A549 (cell line): Measurements from ENCODE around the gene AMFR. TPM values are rescaled to one million over a fixed set of nuclear protein-coding genes. Genes with fewer than 3 reads are reported as not detected.

Experiments
- ATAC-seq, 2 experiments: fragments of 200-7000 bp in 1 of 2; fragments of >200 bp in 1 of 2; cut with Nextera tagmentation in 1 of 2; cut with Tn5 transposase in 1 of 2; 3 replicates each; pipeline versions ENCODE4 v1.8.0 to v1.9.1; 2018 to 2020; ENCODE audit warnings: mild to moderate bottlenecking in 1 of 2, moderate library complexity in 1 of 2
- CTCF ChIA-PET: fragments of 300-600 bp; sonication (Branson Sonifier 250); formaldehyde crosslinking; extraction: SDS; loops from one replicate; lab custom pipeline; 2021; ENCODE audit warnings: antibody characterized with exemption, inconsistent platforms; lab: Yijun Ruan, JAX
- POLR2A ChIA-PET: fragments of 350-600 bp; formaldehyde crosslinking; extraction: SDS; loops from one replicate; lab custom pipeline; 2021; ENCODE audit warnings: antibody characterized with exemption, inconsistent platforms; lab: Yijun Ruan, JAX
- DNase-seq, 2 experiments: peaks; one replicate each; pipeline versions ENCODE4 v3.0.0 to v3.0.0-alpha.2; 2011 to 2016; ENCODE audit warnings: low read depth in 1 of 2, low spot score in 1 of 2
- FAIRE-seq: peaks from 2 replicates; lab custom pipeline; 2011; peaks lifted over from hg19 to GRCh38; lab: Jason Lieb, UNC
- H3K27ac ChIP-seq, 2 experiments: fragments of >200 bp; sonication (Bioruptor Twin); formaldehyde crosslinking; 3 replicates each; pipeline ENCODE4 v1.5.1; 2016 to 2017
- H3K4me1 ChIP-seq: fragments of >200 bp; sonication (Bioruptor Twin); formaldehyde crosslinking; 3 replicates; pipeline ENCODE4 v1.6.1; 2016
- H3K4me2 ChIP-seq: fragments of >200 bp; sonication (Bioruptor Twin); formaldehyde crosslinking; 3 replicates; pipeline ENCODE4 v1.6.1; 2016
- H3K4me3 ChIP-seq: fragments of >200 bp; sonication (Bioruptor Twin); formaldehyde crosslinking; 3 replicates; pipeline ENCODE4 v1.5.1; 2016
- H3K9me3 ChIP-seq: fragments of >200 bp; sonication (Bioruptor Twin); formaldehyde crosslinking; 3 replicates; pipeline ENCODE4 v1.6.1; 2016
- CBX8 ChIP-seq: fragments of 200-600 bp; sonication (generic); IDR thresholded peaks from 2 replicates; pipeline ENCODE4 v1.6.1; 2016
- CEBPB ChIP-seq, 2 experiments: fragments of >200 bp in 1 of 2; sonication (Bioruptor Twin) in 1 of 2; formaldehyde crosslinking in 1 of 2; IDR thresholded peaks; 2 replicates each; pipeline ENCODE4 v1.6.1; 2012 to 2016
- EP300 ChIP-seq, 2 experiments: fragments of >200 bp; sonication (Bioruptor Twin); formaldehyde crosslinking; IDR thresholded peaks; 2 replicates in 1 of 2; 3 replicates in 1 of 2; pipeline ENCODE4 v1.6.1; 2016 to 2017
- FOSB ChIP-seq: fragments of 250-450 bp; sonication (Bioruptor Pico); IDR thresholded peaks from 2 replicates; pipeline ENCODE4 v1.5.0; 2020; ENCODE audit warnings: mild to moderate bottlenecking, moderate library complexity
- FOSL2 ChIP-seq, 2 experiments: fragments of 450-650 bp in 1 of 2; fragments of >200 bp in 1 of 2; sonication (Bioruptor Twin) in 1 of 2; formaldehyde crosslinking; IDR thresholded peaks; 2 replicates each; pipeline versions ENCODE4 v1.5.0 to v1.6.1; 2016 to 2020; ENCODE audit warnings: mild to moderate bottlenecking in 1 of 2, moderate library complexity in 1 of 2
- GATA3 ChIP-seq: IDR thresholded peaks from 2 replicates; pipeline ENCODE4 v1.6.1; 2012; ENCODE audit warnings: borderline replicate concordance
- HES2 ChIP-seq: fragments of >200 bp; sonication (Bioruptor Twin); formaldehyde crosslinking; IDR thresholded peaks from 2 replicates; pipeline ENCODE4 v1.6.1; 2016
- HMGXB4 ChIP-seq: fragments of 250-450 bp; sonication (Bioruptor Pico); IDR thresholded peaks from 2 replicates; pipeline ENCODE4 v1.5.0; 2021; ENCODE audit warnings: mild to moderate bottlenecking, moderate library complexity, borderline replicate concordance
- HOXA7 ChIP-seq: fragments of 250-450 bp; sonication (Bioruptor Pico); IDR thresholded peaks from 2 replicates; pipeline ENCODE4 v1.5.0; 2020; ENCODE audit warnings: mild to moderate bottlenecking, moderate library complexity
- HOXB5 ChIP-seq: fragments of 250-450 bp; sonication (Bioruptor Pico); IDR thresholded peaks from 2 replicates; pipeline ENCODE4 v1.5.0; 2020; ENCODE audit warnings: mild to moderate bottlenecking, moderate library complexity
- MAFK ChIP-seq: fragments of 450-650 bp; IDR thresholded peaks from 2 replicates; pipeline ENCODE4 v1.6.1; 2014; ENCODE audit not compliant: partially characterized antibody
- NFE2L2 ChIP-seq: fragments of 150-350 bp; conservative IDR thresholded peaks from 2 replicates; pipeline ENCODE4 v1.6.1; 2014; ENCODE audit warnings: low read length
- NPAS2 ChIP-seq: fragments of 250-450 bp; sonication (Bioruptor Pico); IDR thresholded peaks from 2 replicates; pipeline ENCODE4 v1.8.0; 2022; ENCODE audit warnings: mild to moderate bottlenecking, moderate library complexity, borderline replicate concordance
- RARB ChIP-seq: fragments of 250-450 bp; sonication (Bioruptor Pico); IDR thresholded peaks from 2 replicates; pipeline ENCODE4 v1.8.0; 2021; ENCODE audit warnings: mild to moderate bottlenecking, moderate library complexity
- RCOR1 ChIP-seq: fragments of 150-350 bp; IDR thresholded peaks from 2 replicates; pipeline ENCODE4 v1.6.1; 2014; ENCODE audit warnings: antibody characterized with exemption, low read length, low read depth
- RFX5 ChIP-seq: fragments of 450-650 bp; IDR thresholded peaks from 2 replicates; pipeline ENCODE4 v1.7.1; 2014; ENCODE audit warnings: antibody characterized with exemption, mild to moderate bottlenecking, moderate library complexity
- RNF2 ChIP-seq: fragments of 200-600 bp; sonication (generic); IDR thresholded peaks from 2 replicates; pipeline ENCODE4 v1.6.1; 2016; ENCODE audit warnings: low read depth, mild to moderate bottlenecking, antibody characterized with exemption, moderate library complexity, borderline replicate concordance
- SREBF2 ChIP-seq: fragments of 450-650 bp; IDR thresholded peaks from 2 replicates; pipeline ENCODE4 v1.6.1; 2014; ENCODE audit warnings: mild to moderate bottlenecking, moderate library complexity
- TP53 ChIP-seq: fragments of 250-450 bp; sonication (Bioruptor Pico); IDR thresholded peaks from 2 replicates; pipeline ENCODE4 v1.5.0; 2021; ENCODE audit warnings: mild to moderate bottlenecking, moderate library complexity
- WGBS: methylation state at CpG from one replicate; pipeline ENCODE4 v1.1.6; 2017; ENCODE audit errors: missing lambda C conversion rate; 5-methylcytosine and 5-hydroxymethylcytosine counted together
- polyA plus RNA-seq, 4 experiments: library from polyadenylated mRNA; depleted of rRNA in 3 of 4; stranded (reverse); fragments of >200 nt; fragmentation: RNase III in 1 of 4; extraction: RNeasy Plus Mini Kit Qiagen cat#74134 plus additional on column Dnase treatment in 1 of 4; gene quantifications; 2 replicates in 3 of 4; 3 replicates in 1 of 4; pipeline ENCODE4 v1.2.3, GENCODE V29; 2011 to 2017
- TF ChIP-seq, protein P1 (sequence below): fragments of >200 bp; sonication (Bioruptor Twin); formaldehyde crosslinking; IDR thresholded peaks from 3 replicates; pipeline ENCODE4 v1.5.1; 2016

AMFR gene
- polyA plus RNA-seq, 2 of the 4 experiments (the other 2 are of a cell fraction): 68.9 to 88.5 TPM

DNA sequence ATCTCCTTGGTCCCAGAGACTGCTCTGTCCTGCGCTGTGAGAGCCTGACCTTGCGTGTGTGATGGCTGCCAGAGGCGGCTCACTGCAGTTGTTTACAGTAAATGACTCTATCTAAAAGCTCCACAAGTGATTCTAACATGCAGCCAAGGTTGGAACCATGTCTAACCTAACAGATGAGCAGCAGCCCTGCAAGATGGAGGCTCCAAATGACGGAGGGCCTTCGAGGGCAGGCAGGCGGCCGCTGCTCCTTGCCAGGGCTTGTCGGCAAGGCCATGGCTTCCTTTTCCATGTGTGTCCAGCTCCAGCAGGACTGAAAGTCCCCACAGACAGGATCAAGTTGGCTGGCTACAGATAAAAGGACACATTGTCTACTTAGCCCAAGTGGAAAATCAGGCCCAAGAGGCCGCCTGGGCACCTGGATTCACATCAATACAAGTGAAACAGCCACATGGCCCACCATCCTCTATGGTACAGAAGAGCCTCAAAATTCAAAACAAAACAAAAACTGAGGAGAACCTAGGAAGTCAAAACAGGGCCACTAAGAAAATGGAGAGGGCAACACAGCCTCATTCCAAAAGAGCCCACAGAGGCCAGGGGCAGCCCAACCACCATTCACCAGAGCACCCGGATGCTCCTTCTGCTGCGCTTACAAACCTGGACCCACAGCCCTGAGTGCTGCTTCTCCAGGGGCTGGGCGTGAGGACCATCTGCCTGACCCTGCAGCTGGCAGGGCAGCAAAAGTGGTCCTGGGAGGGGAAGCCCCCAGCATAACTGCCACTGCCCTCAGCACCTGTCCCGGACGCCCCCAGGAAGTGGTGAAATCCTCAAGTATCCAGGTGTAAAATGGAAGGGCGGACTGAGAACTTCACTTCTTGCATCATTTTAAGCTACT lies 65.0 kb downstream of the AMFR start:
- no peak for DNase-seq
- H3K9me3 ChIP-seq: no peaks in the 10 kb centered on the region
- ChIA-PET POLR2A (no interaction called here), CTCF (interaction anchor here (1.2 to 1.7 kb wide), 4 partner anchors 10 to 41 kb away, joined by 3 to 4 read pairs (median 4); no protein-coding TSS in a partner anchor)
- no peak for TF ChIP-seq RNF2
- no peak for TF ChIP-seq MAFK
- TF ChIP-seq HOXB5 (CRISPR knock-in tag): no peak
- H3K4me3 ChIP-seq: no peak overlapping the region
- peaks cover 12% of the 10 kb centered on the region for H3K4me1 ChIP-seq
- 92% methylated on average over 15 of the region's 15 CpGs for WGBS
- no peak for ATAC-seq
- no peak for FAIRE-seq
- H3K27ac ChIP-seq: no peak overlapping the region
- H3K4me2 ChIP-seq: no peak overlapping the region

GRCh38 chr16:56357765-56358322 lies 67.5 kb downstream of the AMFR start:
- H3K9me3 ChIP-seq: no peaks in the 10 kb centered on the region
- no peak overlapping the region for H3K4me3 ChIP-seq
- TF ChIP-seq EP300 (IDR thresholded peaks at IDR 0.05) (no peak), NFE2L2 (no peak), MAFK (no peak), HOXA7 (CRISPR knock-in tag) (no peak)
- H3K27ac ChIP-seq: peak overlapping the region in 1 of 2 experiments; percentile 81; a peak in 2 of 6 replicates
- H3K4me1 ChIP-seq: peaks cover 12% of the 10 kb centered on the region
- DNase-seq (no peak), ATAC-seq (peak in 1 of 2 experiments; percentile 26; a peak in 2 of 6 replicates), FAIRE-seq (no peak)
- WGBS: 92% methylated on average over 13 of the region's 13 CpGs
- ChIA-PET CTCF (interaction anchor here (2.0 to 5.7 kb wide), 2 partner anchors 16 to 26 kb away, joined by 11 to 87 read pairs; no protein-coding TSS in a partner anchor), POLR2A (no interaction called here)
- no peak overlapping the region for H3K4me2 ChIP-seq

- ChIA-PET POLR2A (no interaction called here), CTCF (interaction anchor here (0.9 to 5.7 kb wide), 8 partner anchors 9 to 413 kb away, joined by 3 to 87 read pairs (median 4); no protein-coding TSS in a partner anchor)
- TF ChIP-seq SREBF2 (no peak), RARB (CRISPR knock-in tag) (no peak), RFX5 (no peak), CEBPB (IDR thresholded peaks at IDR 0.05) (no peak), TP53 (CRISPR knock-in tag) (no peak), HOXA7 (CRISPR knock-in tag) (no peak), GATA3 (no peak), NPAS2 (CRISPR knock-in tag) (no peak), HOXB5 (CRISPR knock-in tag) (no peak), CBX8 (no peak), FOSL2 (IDR thresholded peaks at IDR 0.05) (no peak), FOSL2 (CRISPR knock-in tag; IDR thresholded peaks at IDR 0.05) (no peak), RCOR1 (no peak), FOSB (no peak), HES2 (no peak), HMGXB4 (CRISPR knock-in tag) (no peak)
- TF ChIP-seq, protein P1, sequence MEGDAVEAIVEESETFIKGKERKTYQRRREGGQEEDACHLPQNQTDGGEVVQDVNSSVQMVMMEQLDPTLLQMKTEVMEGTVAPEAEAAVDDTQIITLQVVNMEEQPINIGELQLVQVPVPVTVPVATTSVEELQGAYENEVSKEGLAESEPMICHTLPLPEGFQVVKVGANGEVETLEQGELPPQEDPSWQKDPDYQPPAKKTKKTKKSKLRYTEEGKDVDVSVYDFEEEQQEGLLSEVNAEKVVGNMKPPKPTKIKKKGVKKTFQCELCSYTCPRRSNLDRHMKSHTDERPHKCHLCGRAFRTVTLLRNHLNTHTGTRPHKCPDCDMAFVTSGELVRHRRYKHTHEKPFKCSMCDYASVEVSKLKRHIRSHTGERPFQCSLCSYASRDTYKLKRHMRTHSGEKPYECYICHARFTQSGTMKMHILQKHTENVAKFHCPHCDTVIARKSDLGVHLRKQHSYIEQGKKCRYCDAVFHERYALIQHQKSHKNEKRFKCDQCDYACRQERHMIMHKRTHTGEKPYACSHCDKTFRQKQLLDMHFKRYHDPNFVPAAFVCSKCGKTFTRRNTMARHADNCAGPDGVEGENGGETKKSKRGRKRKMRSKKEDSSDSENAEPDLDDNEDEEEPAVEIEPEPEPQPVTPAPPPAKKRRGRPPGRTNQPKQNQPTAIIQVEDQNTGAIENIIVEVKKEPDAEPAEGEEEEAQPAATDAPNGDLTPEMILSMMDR: no peak
- 75% methylated on average over 13 of the region's 13 CpGs for WGBS
- ATAC-seq: peak in 1 of 2 experiments; percentile 26; a peak in 3 of 6 replicates
- H3K27ac ChIP-seq: peak overlapping the region; percentile 70 to 81; a peak in 5 of 6 replicates
- peaks cover 12% of the 10 kb centered on the region for H3K4me1 ChIP-seq
- H3K4me2 ChIP-seq: peak overlapping the region; percentile 89
- H3K9me3 ChIP-seq: no peaks in the 10 kb centered on the region
- no peak for DNase-seq
- no peak for FAIRE-seq
- H3K4me3 ChIP-seq: peak overlapping the region; percentile 38
These were observed 68.0 kb downstream of the AMFR start for GRCh38 chr16:56357241-56357764.
